ENCODE measurements around the gene UBE2E2. TPM values are rescaled to one million over a fixed set of nuclear protein-coding genes. Genes with fewer than 3 reads are reported as not detected.

Gene UBE2E2
- total RNA-seq, 1 donor from 2014 or later, result 55.8 TPM

- no peak overlapping the region for H3K27ac Mint-ChIP-seq
- H3K4me1 Mint-ChIP-seq (ENCODE audit: unreplicated experiment), result no peaks in the 10 kb centered on the region
- DNase-seq (ENCODE audit: extremely low spot score, unreplicated experiment), result no peak
- peaks cover 18% of the 10 kb centered on the region for H3K36me3 Mint-ChIP-seq
- peaks cover 16% of the 10 kb centered on the region for H3K9me3 Mint-ChIP-seq
- H3K27me3 Mint-ChIP-seq, result no peaks in the 10 kb centered on the region
- no peak for TF ChIP-seq CTCF (conservative IDR thresholded peaks at IDR 0.05)
- no peak overlapping the region for H3K4me3 Mint-ChIP-seq
Measured at GRCh38 chr3:23288286-23288685, 85.2 kb downstream of the UBE2E2 start.

- no peak for TF ChIP-seq CTCF (conservative IDR thresholded peaks at IDR 0.05)
- Mint-ChIP-seq H3K27me3 (no peaks in the 10 kb centered on the region), H3K9me3 (peaks cover 16% of the 10 kb centered on the region), H3K4me3 (no peak overlapping the region), H3K27ac (no peak overlapping the region), H3K4me1 (ENCODE audit: unreplicated experiment) (no peaks in the 10 kb centered on the region), H3K36me3 (peaks cover 18% of the 10 kb centered on the region)
- no peak for DNase-seq (ENCODE audit: extremely low spot score, unreplicated experiment)
Measured at GRCh38 chr3:23288715-23289114, 85.6 kb downstream of the UBE2E2 start.

- no peaks in the 10 kb centered on the region for H3K27me3 Mint-ChIP-seq
Measured at GRCh38 chr3:23292432-23292831, 89.3 kb downstream of the UBE2E2 start.

GRCh38 chr3:23294770-23295387, 91.8 kb downstream of the UBE2E2 start:
- peaks cover 4% of the 10 kb centered on the region for H3K36me3 Mint-ChIP-seq
- no peaks in the 10 kb centered on the region for H3K27me3 Mint-ChIP-seq
- DNase-seq (ENCODE audit: extremely low spot score, unreplicated experiment), result no peak
- no peaks in the 10 kb centered on the region for H3K9me3 Mint-ChIP-seq
- no peaks in the 10 kb centered on the region for H3K4me1 Mint-ChIP-seq (ENCODE audit: unreplicated experiment)
- TF ChIP-seq CTCF (conservative IDR thresholded peaks at IDR 0.05), result no peak
- no peak overlapping the region for H3K27ac Mint-ChIP-seq
- no peak overlapping the region for H3K4me3 Mint-ChIP-seq

More at GRCh38 chr3:23292432-23292831, 89.3 kb downstream of the UBE2E2 start:
- Mint-ChIP-seq H3K36me3 (peaks cover 6% of the 10 kb centered on the region), H3K4me3 (no peak overlapping the region), H3K9me3 (peaks cover 6% of the 10 kb centered on the region), H3K27ac (no peak overlapping the region), H3K4me1 (ENCODE audit: unreplicated experiment) (no peaks in the 10 kb centered on the region)
- DNase-seq (ENCODE audit: extremely low spot score, unreplicated experiment), result no peak
- TF ChIP-seq CTCF (conservative IDR thresholded peaks at IDR 0.05), result no peak

- H3K36me3 Mint-ChIP-seq, result peaks cover 7% of the 10 kb centered on the region
- no peaks in the 10 kb centered on the region for H3K9me3 Mint-ChIP-seq
- no peak overlapping the region for H3K4me3 Mint-ChIP-seq
- TF ChIP-seq CTCF (conservative IDR thresholded peaks at IDR 0.05), result no peak
- H3K4me1 Mint-ChIP-seq (ENCODE audit: unreplicated experiment), result peaks cover 16% of the 10 kb centered on the region
- H3K27me3 Mint-ChIP-seq, result no peaks in the 10 kb centered on the region
- H3K27ac Mint-ChIP-seq, result no peak overlapping the region
- DNase-seq (ENCODE audit: extremely low spot score, unreplicated experiment), result no peak
Measured at GRCh38 chr3:23301819-23302218, 98.7 kb downstream of the UBE2E2 start.
